ENCODE results near the gene XPA. TPM values are rescaled to one million over a fixed set of nuclear protein-coding genes. Genes with fewer than 3 reads are reported as not detected.

Gene XPA
- total RNA-seq, 1 donor from 2014 or later: 10.2 TPM

DNA sequence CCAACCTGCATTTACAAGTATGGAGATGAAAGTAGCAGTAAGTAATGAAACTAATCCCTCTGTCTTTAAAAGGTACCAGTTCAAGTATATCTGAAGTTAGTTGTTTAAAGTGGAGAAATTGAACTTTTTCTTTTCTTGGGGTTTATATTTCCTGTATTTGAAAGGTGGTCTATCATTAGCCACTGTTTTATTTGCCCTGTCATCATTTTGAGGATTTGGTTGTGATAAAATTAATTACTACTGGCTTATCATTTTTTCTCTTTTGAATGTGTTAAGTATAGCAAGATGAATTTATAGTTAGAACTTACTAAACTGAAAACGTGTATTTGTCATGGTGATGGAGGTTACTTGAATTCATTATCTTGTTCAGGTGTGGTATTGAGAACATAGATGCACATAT lies 38.4 kb downstream of the XPA start:
- DNase-seq (ENCODE audit: low read depth, low spot score): no peak

DNA sequence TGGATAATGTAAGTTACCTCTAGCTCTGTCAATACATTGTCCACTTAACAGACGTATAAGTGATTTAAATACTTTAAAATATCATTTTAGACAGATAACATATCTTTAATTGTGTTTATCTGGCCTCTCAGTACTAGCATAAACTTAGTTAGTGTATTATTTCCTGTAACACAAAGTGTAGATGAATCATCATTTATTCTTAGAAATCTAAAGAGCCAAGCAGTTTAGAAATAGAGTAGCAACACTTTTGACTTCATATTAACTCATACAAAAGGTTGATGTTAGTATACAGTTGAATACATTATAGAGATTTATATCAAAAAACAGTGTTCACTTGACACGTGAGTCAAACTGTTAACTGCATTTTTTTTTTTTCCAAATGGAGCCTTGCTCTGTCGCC lies 45.5 kb downstream of the XPA start:
- no peak for DNase-seq (ENCODE audit: low read depth, low spot score)

DNA sequence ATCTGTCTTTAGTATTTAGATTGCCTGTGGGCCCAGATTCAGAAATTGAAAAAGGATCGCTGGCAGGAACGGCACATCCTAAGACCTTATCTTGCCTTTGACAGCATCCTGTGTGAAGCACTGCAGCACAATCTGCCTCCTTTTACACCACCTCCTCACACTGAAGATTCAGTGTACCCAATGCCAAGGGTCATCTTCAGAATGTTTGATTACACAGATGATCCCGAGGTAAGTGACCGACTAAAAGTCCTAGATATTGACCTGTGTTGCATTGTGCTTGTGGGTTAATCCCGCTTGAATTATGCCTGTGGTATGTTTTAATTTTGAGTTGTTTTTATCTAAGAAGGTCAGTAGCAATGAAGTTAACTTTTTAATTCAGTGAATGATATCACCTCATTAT lies 49.1 kb downstream of the XPA start:
- DNase-seq (ENCODE audit: low read depth, low spot score): no peak

DNA sequence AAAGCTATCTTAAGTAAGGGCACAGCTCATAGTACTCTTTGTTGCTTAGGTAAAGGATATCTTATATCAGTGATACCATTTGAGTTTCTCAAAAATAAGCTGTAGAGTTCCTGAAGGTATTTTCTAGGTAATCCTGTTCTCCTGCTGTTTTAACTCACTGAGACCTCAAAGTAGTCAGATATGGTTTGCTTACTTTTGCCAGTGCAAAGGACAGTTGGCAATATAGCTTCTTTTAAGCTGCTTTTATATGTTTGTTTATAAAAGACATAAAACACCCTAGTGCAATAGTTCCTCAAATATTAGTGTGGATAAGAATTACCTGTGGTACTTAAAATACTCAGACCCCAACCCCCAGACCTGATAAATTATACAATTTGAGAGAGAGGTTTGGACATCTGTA lies 51.4 kb downstream of the XPA start:
- DNase-seq (ENCODE audit: low read depth, low spot score): no peak

DNA sequence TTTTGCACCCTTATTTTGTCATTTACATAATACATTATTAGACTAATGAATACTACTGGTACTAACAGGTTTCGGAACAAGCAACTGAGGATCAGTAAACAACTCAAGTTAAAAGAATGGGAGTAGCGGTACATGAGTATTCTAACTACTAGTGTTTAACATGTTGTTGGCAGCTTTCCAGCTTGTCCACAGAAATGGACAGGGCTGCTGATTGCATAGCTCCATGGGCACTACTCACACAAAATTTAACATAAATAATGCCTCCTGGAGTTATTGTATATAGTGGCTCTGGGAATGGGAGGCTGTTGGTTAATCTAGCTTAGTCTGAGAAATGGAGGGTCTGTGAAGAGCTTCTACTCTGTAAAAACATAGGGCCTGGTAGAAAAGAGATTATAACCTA lies 56.8 kb downstream of the XPA start:
- no peak for DNase-seq (ENCODE audit: low read depth, low spot score)

DNA sequence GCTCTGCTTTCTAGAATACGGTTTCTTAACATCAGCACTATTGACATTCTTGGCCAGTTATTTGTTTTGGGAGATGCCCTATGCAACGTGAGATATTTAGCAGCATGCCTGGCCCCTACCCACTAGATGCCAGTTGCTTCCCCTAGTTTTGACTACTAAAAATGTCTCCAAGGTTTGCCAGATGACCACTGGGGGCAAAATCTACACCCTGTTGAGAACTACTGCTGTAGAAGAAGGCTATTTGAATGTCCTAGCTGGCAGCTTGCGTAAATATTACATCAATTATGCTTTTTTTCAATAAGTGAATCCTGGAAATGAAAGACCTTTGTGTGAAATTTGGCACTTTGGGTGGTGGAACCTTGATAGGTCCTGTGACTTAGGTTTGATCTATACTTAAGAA lies 58.5 kb downstream of the XPA start:
- no peak for DNase-seq (ENCODE audit: low read depth, low spot score)

DNA sequence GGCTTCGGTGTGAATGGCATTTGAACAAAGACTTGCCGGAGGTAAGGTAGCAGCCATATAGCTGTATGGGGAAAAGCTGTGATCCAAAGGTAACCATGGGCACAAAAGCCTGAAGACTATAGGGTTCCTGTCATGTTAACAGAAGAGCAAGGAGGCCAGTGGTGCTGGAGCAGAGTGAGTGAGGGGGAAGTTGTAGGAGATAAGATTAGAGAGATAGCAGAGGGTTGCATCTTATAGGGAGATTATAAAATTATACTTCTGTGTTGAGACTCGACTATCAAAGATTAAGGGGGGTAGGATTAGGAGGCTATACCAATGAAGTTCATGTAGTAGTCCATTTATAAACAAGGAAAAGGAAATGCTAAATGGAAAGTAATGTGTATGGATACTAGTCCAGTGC lies 60.2 kb downstream of the XPA start:
- no peak for DNase-seq (ENCODE audit: low read depth, low spot score)

DNA sequence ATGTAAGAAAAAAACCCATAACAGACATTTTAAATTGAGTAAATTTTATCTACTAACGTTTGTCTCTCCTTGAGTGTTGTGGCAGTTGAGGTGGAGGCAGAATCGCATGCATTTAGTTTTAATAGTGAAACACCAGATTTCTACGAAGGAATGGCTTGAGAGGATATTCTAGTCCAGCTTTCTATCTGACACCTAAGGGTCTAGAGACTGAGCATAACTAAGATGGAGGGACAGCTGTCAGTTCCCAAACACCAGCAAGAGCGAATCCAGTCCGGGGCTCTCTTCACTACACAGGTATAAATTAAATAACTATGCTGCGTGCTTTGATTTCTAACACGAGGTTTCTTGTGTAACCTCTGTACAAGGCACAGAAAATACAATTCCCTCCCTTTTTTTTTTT lies 62.1 kb downstream of the XPA start:
- no peak for DNase-seq (ENCODE audit: low read depth, low spot score)

DNA sequence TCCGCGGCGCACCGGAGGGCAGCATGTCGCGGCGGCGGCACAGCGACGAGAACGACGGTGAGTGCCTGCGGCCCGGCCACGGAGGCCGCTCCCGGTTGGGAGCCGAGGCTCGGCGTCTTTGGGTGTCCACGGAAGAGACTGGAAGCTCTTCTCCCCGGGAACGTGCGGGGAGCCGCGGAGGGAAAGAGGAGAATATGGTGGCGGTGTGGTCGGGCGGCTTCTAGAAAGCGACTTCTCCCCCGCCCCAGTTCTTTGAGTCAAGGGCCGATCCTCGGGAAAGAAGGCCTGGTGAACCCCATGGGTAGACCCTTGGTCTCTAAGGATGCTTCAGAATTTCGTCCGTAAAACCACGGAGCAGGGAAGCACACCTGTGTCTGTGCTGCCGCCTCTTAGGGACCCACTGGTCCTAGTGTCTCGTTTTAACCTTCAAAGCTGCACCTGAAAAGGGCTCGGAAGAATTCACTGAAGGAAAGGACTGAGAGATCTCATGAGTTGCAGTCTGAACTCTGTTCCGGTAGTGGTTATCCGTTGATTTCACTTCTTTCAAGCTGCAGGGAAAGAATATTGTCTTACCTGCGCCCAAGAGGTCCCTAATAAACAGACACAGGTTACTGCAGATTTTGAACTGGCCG lies 63.2 kb downstream of the XPA start:
- no peak for DNase-seq (ENCODE audit: low read depth, low spot score)

DNA sequence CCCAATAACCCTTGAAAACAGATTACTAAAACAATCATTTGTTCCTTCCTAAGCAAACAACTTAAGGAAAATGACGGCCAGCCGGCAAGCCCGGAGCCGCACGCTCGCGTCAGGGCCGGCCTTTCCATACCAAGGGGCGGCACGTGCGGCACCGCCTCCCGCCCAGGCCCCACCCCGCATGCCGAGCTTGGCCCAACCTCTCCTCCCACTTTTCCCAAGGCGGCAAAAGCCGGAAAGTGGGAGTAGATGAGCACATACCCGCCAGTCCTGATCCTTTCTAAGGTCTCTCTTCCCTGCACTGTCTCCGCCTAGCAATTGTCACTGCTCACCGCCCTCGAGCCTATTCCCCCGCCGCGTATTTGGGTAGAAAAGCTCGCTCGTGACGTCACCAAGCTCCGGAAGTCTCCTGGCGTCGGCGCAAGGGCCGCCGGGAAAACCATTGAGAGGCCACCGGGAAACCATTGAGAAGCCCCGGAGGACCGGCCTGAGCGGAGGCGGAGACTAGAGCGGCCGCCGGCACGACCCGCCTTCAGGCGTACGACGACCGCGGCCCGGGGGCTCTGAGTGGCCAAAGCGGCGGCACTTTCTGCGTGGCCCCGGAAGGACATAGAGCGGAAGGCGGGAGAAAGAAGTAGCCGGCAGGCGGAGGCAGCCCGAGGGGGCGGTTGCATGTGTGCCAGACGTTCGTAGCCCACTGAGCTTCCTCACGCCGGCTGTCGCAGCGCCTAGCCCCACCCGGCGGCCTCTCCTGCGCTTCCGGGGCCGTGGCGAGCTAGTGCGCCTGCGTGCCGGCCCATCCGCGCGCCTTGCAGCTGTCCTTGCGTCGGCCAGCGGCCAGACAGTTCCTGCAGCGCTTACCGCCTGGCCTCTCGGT lies 63.9 kb downstream of the XPA start, which contains the start of the genes NCBP1 and TSTD2:
Gene NCBP1, plus strand, starts transcription at position 837 of the 874 bp plus-strand sequence. CDS start 61 bp downstream, outside the sequence.
Gene TSTD2, minus strand, starts transcription at position 384 of the 874 bp plus-strand sequence. CDS start 5,806 bp downstream, outside the sequence.
- DNase-seq (ENCODE audit: low read depth, low spot score): peak; percentile 93

DNA sequence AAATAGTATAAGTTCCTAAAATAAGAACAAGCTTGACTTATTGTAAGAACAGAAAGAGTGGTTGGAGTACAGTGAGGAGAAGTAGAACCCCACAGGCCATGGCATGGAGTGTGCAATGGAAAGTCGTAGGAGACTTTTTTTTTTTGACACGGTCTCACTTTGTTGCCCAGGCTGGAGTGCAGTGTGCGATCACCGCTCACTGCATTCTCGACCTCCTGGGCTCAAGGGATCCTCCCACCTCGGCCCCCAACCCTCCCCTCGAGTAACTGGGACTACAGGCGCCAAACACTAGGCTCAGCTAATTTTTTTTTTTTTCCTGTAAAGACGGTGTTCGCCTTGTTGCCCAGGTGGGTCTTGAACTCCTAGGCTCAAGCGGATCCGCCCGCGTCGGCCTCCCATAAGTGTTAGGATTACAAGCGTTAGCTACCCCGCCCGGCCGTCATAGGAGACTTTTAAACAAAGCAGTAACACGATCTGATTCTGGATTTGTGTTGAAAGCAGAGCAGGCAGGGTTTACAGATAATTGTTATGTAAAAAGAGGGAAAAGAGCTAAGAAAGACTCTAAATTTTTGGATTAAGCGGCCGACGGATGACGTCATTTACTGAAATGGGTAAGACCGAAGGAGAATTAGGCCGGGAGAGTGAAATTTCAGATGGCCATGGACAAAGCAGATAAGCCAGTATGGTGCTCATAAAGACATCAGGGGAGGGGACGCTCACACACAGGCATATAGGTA lies 64.7 kb downstream of the XPA start:
- DNase-seq (ENCODE audit: low read depth, low spot score): peak; percentile 43

DNA sequence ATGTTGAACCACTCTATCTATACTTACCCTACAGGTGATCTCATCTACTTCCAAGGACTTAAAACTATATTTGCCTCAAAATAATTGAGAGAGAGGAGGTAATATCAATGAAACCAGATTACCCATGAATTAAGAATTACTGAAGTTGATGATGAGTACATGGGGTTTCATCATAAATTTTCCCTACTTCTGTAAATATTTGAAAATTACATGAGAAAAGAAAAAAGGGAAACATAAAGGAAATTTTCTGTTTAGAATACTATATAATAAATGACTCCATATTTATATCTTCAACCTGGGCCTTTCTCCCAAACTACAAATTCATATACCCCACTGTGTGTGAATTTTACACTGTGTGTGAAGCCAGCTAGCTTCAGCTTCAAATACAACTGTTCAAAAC lies 66.5 kb downstream of the XPA start:
- no peak for DNase-seq (ENCODE audit: low read depth, low spot score)

DNA sequence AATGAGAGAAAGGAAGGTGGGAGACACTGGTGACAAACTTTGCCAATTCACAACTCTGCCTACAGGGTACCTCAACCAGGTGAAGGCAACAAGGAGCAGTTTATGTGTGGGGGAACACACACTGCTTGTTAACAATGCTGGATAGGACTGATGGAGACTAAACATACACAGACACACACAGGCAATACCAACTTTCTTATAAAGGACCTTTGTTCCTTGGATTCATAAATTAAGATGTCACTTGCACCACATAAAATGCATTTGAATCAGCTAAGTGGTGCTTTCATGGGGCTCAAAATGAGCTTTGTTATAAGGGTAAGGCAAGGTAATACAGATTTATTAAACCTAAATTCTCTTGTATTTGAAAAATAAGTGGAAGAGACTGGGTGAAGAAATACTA lies 68.0 kb downstream of the XPA start:
- DNase-seq (ENCODE audit: low read depth, low spot score): no peak

DNA sequence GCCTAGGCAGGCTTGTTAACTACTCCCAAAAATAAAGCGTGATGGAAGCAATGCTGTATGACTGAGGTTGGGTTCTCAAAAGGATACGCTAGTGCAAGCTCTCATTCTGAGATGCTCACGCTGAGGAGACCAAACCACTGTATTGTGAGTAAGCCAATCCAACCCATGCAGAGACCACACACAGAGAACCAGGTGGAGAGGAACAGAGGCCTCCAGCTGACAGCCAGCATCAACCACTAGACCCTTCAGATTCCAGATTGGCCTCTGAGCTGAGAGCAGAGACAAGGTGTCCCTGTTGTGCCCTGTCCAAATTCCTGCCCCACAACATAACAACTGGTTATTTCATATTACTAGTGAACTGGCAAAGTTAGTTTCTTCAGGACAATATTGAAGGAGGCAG lies 68.5 kb downstream of the XPA start:
- no peak for DNase-seq (ENCODE audit: low read depth, low spot score)

DNA sequence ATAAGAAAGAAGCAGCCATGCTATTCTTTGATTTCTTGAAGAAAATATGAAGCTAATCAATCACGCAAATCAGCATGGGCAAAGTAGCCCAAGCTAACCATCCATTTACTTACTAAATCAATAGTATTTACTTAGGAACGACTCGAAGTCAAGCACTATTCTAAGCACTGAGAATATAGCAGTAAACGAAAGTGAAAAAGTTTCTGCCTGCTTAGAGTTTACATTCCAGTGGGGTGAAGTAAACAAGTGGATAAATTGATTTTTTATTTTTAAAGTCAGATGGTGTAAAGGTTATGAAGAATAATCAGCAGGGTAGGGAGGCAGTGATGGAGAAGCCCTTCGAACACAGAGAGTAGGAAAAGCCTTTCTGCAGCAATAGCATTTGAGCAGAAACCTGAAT lies 69.5 kb downstream of the XPA start:
- DNase-seq (ENCODE audit: low read depth, low spot score): no peak

DNA sequence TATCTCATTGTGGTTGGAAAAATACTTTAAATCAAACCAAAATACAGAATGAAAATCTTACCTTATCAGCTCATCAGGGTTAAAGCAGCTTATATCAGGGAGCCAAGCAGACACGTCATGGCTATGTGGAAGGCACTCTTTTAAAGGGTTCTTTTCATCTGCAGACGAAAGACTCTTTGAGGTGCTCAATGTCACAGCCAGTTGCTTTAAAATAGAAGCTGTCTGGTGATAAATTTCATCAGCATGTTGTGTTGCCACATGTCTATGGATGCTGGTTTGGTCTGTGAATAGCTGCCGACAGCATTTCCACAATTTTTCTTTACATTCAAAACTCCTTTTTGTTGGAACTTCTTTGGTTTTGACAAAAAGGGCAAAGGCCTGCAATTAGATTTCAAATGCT lies 71.5 kb downstream of the XPA start:
- DNase-seq (ENCODE audit: low read depth, low spot score): no peak

Other genes with a start within 250 kb of the XPA start
- 0.26 and 1.5 TPM in 2 replicates for gene TMOD1, start 195.7 kb downstream of the XPA start, total RNA-seq
- 10.0 and 13.2 TPM in 2 replicates for gene TSTD2, start 64.0 kb downstream of the XPA start, total RNA-seq
- 40.4 and 65.0 TPM in 2 replicates for gene NCBP1, start 63.5 kb downstream of the XPA start, total RNA-seq
- gene FOXE1, start 155.9 kb upstream of the XPA start, total RNA-seq: not detected in 2 replicates
- 12.8 and 13.8 TPM in 2 replicates for gene TRMO, start 225.2 kb upstream of the XPA start, total RNA-seq
- not detected in 2 replicates for gene HEMGN, start 240.8 kb upstream of the XPA start, total RNA-seq

Measured in pulmonary artery endothelial cell (primary cell).